Astrocyte of the spinal cord (primary cell): Measurements from ENCODE around the gene CTDSP2.

Experiments
- DNase-seq: peaks from one replicate; pipeline ENCODE4 v3.0.0; 2011; ENCODE audit warnings: low read depth, low spot score
- H3K4me3 ChIP-seq: 2 replicates; pipeline ENCODE4 v1.5.1; 2011; ENCODE audit warnings: low read depth, mild to moderate bottlenecking, low read length, moderate library complexity
- in situ Hi-C: cut with HindIII; loops from 2 replicates; pipeline ENCODE4 v1.10.0; 2017; ENCODE audit warnings: low sequenced_read_pairs
- TF ChIP-seq, protein P1 (sequence below): IDR thresholded peaks from 2 replicates; pipeline ENCODE4 v1.5.1; 2012; ENCODE audit warnings: low read depth, mild to moderate bottlenecking, low read length, inconsistent platforms

Gene CTDSP2

DNA sequence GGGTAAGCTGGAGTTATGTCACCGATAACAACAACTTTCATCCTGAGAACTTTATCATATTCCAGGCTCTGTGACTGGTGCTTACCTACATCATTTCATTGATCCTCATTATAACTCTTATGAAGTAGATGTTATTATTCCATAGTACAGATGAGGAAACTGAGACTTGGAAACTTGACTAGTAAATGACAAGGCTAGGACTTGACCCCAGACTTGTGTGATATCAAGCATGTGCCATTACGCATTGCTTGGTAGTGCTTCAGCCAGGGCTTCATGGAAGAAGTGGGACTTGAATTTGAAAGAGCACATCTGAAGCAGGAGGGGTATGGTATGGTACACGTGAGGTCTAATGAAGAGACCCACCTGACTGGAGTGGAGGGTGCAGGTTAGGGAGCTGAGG is 39.9 kb downstream of the CTDSP2 start:
- in situ Hi-C loops = no loop called here
- H3K4me3 ChIP-seq = no peak overlapping the region
- no peak for DNase-seq
- TF ChIP-seq, protein P1, sequence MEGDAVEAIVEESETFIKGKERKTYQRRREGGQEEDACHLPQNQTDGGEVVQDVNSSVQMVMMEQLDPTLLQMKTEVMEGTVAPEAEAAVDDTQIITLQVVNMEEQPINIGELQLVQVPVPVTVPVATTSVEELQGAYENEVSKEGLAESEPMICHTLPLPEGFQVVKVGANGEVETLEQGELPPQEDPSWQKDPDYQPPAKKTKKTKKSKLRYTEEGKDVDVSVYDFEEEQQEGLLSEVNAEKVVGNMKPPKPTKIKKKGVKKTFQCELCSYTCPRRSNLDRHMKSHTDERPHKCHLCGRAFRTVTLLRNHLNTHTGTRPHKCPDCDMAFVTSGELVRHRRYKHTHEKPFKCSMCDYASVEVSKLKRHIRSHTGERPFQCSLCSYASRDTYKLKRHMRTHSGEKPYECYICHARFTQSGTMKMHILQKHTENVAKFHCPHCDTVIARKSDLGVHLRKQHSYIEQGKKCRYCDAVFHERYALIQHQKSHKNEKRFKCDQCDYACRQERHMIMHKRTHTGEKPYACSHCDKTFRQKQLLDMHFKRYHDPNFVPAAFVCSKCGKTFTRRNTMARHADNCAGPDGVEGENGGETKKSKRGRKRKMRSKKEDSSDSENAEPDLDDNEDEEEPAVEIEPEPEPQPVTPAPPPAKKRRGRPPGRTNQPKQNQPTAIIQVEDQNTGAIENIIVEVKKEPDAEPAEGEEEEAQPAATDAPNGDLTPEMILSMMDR = no peak

DNA sequence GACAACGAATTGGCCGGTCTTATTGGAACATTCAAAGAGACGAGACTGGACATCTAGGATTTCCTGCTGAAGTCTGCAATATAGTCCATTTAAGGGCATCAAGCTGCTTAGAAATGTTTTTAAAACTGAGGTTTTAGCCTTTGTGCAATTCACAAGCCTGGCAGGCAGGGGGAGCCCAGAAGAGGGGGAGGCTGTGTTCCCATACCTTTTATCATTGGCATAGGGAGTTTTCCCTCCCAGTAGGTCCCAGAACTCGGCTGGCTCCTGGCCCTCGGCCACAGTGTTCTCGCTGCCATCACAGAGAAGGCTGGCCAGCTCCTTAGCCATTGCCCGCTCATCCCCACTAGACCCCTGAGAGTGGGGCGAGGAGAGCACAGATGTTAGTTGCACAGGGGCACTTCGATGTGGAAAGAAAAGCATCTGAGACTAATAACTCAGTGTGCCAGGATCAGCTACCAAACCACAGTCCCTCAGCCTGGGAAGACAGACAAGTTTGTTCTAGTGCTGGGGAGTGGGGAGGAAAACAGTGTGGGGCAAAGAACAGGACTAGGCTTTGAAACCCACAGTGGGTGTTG is 43.1 kb downstream of the CTDSP2 start:
- DNase-seq = peak; percentile 62
- in situ Hi-C loops = no loop called here
- TF ChIP-seq, protein P1 = peak; percentile 93
- no peak overlapping the region for H3K4me3 ChIP-seq

DNA sequence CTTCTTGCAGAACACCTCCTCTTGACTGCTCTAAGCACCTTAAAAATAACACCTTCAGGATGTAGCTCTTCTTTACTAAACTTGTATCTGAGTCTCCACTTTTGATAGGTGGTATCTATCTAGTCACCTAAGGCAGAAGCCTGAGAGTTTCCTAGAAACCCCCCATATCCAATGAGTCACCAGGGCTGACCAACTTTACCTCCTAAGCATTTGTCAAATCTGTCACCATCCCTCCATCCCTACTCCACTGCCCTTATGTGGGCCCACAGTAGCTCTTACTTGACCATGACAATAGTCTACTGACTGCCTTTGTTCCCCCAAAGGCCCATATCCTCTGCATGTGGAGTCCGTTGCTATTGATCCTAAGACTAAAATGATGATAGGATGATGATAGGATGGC is 43.9 kb downstream of the CTDSP2 start:
- no peak overlapping the region for H3K4me3 ChIP-seq
- in situ Hi-C loops = no loop called here
- DNase-seq = no peak
- TF ChIP-seq, protein P1 = no peak

DNA sequence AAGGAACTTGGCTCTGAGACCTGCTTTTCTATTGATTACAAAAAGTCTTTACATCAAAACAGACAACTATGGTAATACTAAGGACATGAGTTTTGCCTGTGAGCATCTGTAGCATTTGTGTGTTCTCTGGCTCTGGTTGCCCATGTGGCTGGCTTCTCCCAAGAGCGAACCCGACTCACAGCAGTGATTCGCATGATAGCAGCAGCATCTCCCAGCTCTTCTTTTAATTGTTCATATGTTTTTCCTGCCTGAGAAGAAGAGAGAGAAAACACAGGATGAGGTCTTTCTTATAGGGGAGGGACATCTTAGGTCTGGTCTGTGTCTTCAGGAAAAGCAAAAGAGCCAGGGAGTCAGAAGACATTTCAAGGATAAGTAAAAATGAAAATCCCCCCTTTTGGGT is 45.6 kb downstream of the CTDSP2 start:
- no peak for DNase-seq
- in situ Hi-C loops = no loop called here
- TF ChIP-seq, protein P1 = no peak
- no peak overlapping the region for H3K4me3 ChIP-seq

DNA sequence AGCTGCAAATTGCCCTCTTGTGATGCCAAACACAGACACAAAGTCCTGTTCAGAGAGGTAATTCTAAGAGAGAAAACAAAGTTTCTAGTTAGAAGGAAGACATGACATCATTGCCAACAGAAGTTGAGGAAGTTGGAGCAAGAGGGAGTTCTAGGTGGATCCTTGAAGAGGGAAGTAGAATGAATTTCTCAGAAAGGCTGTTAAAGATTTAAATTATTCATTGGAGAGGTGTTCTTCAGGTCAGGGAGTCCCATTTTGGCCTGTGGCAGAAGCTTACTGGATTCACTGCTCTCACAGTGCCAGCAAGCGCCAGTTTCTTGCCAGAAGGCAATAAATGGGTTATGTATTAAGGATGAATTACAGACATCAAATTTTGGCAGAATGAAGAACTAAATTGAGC is 48.6 kb downstream of the CTDSP2 start:
- TF ChIP-seq, protein P1 = no peak

DNA sequence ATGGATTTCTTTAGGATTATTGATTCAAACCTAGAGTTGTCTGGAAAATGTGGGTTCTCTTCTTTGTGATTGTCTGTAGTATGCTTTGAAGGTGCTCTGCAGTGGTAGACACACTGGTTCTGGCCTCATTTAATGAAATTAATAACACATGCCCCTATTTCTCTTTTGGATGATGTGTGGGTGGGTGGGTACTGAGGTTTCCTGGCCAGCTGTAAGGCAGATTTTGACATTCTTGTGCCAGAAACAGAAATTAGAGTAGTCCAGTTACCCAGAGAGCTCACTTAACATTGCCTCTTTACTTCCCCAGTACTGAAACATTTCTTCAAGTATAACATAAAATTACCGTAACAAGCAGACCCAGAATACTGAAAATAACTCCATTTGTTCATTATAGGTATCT is 49.5 kb downstream of the CTDSP2 start:
- TF ChIP-seq, protein P1 = no peak
- in situ Hi-C loops = no loop called here
- no peak overlapping the region for H3K4me3 ChIP-seq
- no peak for DNase-seq

More for the DNA sequence above, 48.6 kb downstream of the CTDSP2 start:
- no peak overlapping the region for H3K4me3 ChIP-seq
- in situ Hi-C loops = no loop called here
- no peak for DNase-seq

DNA sequence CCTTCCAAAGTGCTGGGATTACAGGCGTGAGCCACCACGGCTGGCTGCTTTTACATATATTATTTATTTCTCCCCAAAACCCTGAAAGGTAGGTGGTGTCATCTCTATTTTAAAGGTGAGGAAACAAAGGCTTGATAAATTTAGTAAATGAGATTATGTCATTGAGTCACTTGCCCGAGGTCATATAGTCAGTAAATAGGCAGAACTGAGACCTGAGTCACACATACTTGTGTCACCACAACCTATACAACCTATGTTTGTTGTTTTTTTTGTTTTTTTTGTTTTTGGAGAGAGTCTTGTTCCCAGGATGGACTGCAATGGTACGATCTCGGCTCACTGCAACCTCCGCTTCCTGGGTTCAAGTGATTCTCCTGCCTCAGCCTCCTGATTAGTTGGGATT is 51.2 kb downstream of the CTDSP2 start:
- DNase-seq = no peak
- no peak overlapping the region for H3K4me3 ChIP-seq
- TF ChIP-seq, protein P1 = no peak
- in situ Hi-C loops = no loop called here
